ENCODE measurements around the gene CHKB. TPM values are rescaled to one million over a fixed set of nuclear protein-coding genes. Genes with fewer than 3 reads are reported as not detected.

The CHKB gene
- total RNA-seq, 4 donors from 2014 or later: 49.1 to 96.9 (median 67.8) TPM

GRCh38 chr22:50573491-50574382, 8.9 kb downstream of the CHKB start:
- H3K27me3 ChIP-seq: no peaks in the 10 kb centered on the region
- peaks cover 17 to 29% of the 10 kb centered on the region in 2 donors for H3K4me1 ChIP-seq
- peaks cover 5 to 8% of the 10 kb centered on the region in 2 donors for H3K36me3 ChIP-seq
- intact Hi-C loops (cut with DNase I): no loop called here
- no peak overlapping the region for H3K4me3 ChIP-seq (replicated peaks in 1 of 3)
- WGBS, 2 donors: 89 to 91% methylated on average over 18 to 21 of the region's 26 CpGs
- no peak overlapping the region for H3K27ac ChIP-seq
- no peak for DNase-seq
- H3K9me3 ChIP-seq: no peaks in the 10 kb centered on the region
- TF ChIP-seq POLR2A (IDR thresholded peaks at IDR 0.05) (no peak), CTCF (IDR thresholded peaks at IDR 0.05) (no peak)

- 95 to 97% methylated on average over 9 to 10 of the region's 11 CpGs for WGBS, 2 donors
- no peak for TF ChIP-seq CTCF (IDR thresholded peaks at IDR 0.05)
- TF ChIP-seq POLR2A (IDR thresholded peaks at IDR 0.05): no peak
- H3K27me3 ChIP-seq: no peaks in the 10 kb centered on the region
- no peak for DNase-seq
- H3K9me3 ChIP-seq: no peaks in the 10 kb centered on the region
- H3K4me3 ChIP-seq (replicated peaks in 1 of 3): no peak overlapping the region
- intact Hi-C loops (cut with DNase I): no loop called here
- H3K27ac ChIP-seq: no peak overlapping the region
- H3K4me1 ChIP-seq: peaks cover 14 to 22% of the 10 kb centered on the region in 2 donors
- H3K36me3 ChIP-seq: peaks cover 5 to 11% of the 10 kb centered on the region in 2 donors
These were observed 9.7 kb downstream of the CHKB start for GRCh38 chr22:50572965-50573364.

- WGBS, 2 donors: 77 to 90% methylated on average over 12 to 23 of the region's 26 CpGs
- no peak for TF ChIP-seq POLR2A (IDR thresholded peaks at IDR 0.05)
- H3K27me3 ChIP-seq: no peaks in the 10 kb centered on the region
- peaks cover 14 to 22% of the 10 kb centered on the region in 2 donors for H3K4me1 ChIP-seq
- H3K4me3 ChIP-seq (replicated peaks in 1 of 3): no peak overlapping the region
- intact Hi-C loops (cut with DNase I): no loop called here
- H3K27ac ChIP-seq: peak overlapping the region in 2 of 3 donors; percentile 47 to 56
- H3K9me3 ChIP-seq: no peaks in the 10 kb centered on the region
- DNase-seq: no peak
- peaks cover 5 to 11% of the 10 kb centered on the region in 2 donors for H3K36me3 ChIP-seq
These were observed 11.1 kb downstream of the CHKB start for GRCh38 chr22:50571264-50572175.

GRCh38 chr22:50570861-50571260, 11.8 kb downstream of the CHKB start:
- TF ChIP-seq POLR2A (IDR thresholded peaks at IDR 0.05) (no peak), CTCF (IDR thresholded peaks at IDR 0.05) (no peak)
- Histone ChIP-seq H3K4me1 (peaks cover 14 to 22% of the 10 kb centered on the region in 2 donors), H3K4me3 (replicated peaks in 1 of 3) (no peak overlapping the region), H3K27ac (peak overlapping the region in 2 of 3 donors; percentile 47 to 56), H3K9me3 (no peaks in the 10 kb centered on the region), H3K36me3 (peaks cover 5 to 11% of the 10 kb centered on the region in 2 donors), H3K27me3 (no peaks in the 10 kb centered on the region)
- DNase-seq: no peak
- intact Hi-C loops (cut with DNase I): no loop called here
- WGBS, 2 donors: 93 to 95% methylated on average over 11 to 12 of the region's 12 CpGs

GRCh38 chr22:50569896-50570535, 12.6 kb downstream of the CHKB start:
- Histone ChIP-seq H3K4me3 (replicated peaks in 1 of 3) (no peak overlapping the region), H3K27me3 (no peaks in the 10 kb centered on the region), H3K4me1 (peaks cover 14 to 22% of the 10 kb centered on the region in 2 donors), H3K36me3 (peaks cover 5 to 11% of the 10 kb centered on the region in 2 donors), H3K9me3 (no peaks in the 10 kb centered on the region), H3K27ac (peak overlapping the region in 2 of 3 donors; percentile 47 to 56)
- WGBS, 2 donors: 71 to 75% methylated on average over 10 to 12 of the region's 13 CpGs
- TF ChIP-seq POLR2A (IDR thresholded peaks at IDR 0.05): peak in 1 of 2 donors; percentile 41
- TF ChIP-seq CTCF (IDR thresholded peaks at IDR 0.05): no peak
- DNase-seq: peak; percentile 71 to 82
- intact Hi-C loops (cut with DNase I): no loop called here
